Mucosa of rectum (tissue), 2 donors: ENCODE data around the gene CDK5RAP3.

Source experiments
- H3K27ac ChIP-seq, 2 donors: one replicate each; pipeline ENCODE4 v1.7.0; 2013; ENCODE audit warnings: inconsistent platforms in 2 of 2, low read depth in 2 of 2, low read length in 2 of 2
- H3K27me3 ChIP-seq, 2 donors: one replicate each; pipeline ENCODE4 v1.7.0; 2013; ENCODE audit warnings: low read length in 2 of 2; ENCODE audit not compliant: control insufficient read depth in 2 of 2, insufficient read depth in 2 of 2
- H3K36me3 ChIP-seq, 2 donors: one replicate each; pipeline ENCODE4 v1.7.0; 2013; ENCODE audit warnings: low read length in 2 of 2; ENCODE audit not compliant: control insufficient read depth in 2 of 2, insufficient read depth in 2 of 2
- H3K4me1 ChIP-seq, 2 donors: one replicate each; pipeline ENCODE4 v1.7.0; 2013; ENCODE audit warnings: low read length in 2 of 2, mild to moderate bottlenecking in 1 of 2; ENCODE audit not compliant: control insufficient read depth in 2 of 2, insufficient read depth in 2 of 2
- H3K4me3 ChIP-seq, 2 donors: one replicate each; pipeline ENCODE4 v1.7.0; 2013; ENCODE audit warnings: low read length in 2 of 2
- H3K9ac ChIP-seq, 2 donors: one replicate each; pipeline ENCODE4 v1.7.0; 2013; ENCODE audit warnings: low read length in 2 of 2, low read depth in 1 of 2, mild to moderate bottlenecking in 1 of 2
- H3K9me3 ChIP-seq, 2 donors: one replicate each; pipeline ENCODE4 v1.7.0; 2013; ENCODE audit warnings: low read length in 2 of 2; ENCODE audit not compliant: control insufficient read depth in 2 of 2
- donor health status: healthy.
- donor health status: Normal muscosa, but diverticular disease.

The CDK5RAP3 gene

GRCh38 chr17:47973541-47973940, 2.6 kb downstream of the CDK5RAP3 start:
- Histone ChIP-seq H3K9me3 (no peaks in the 10 kb centered on the region), H3K4me1 (peaks cover 17 to 18% of the 10 kb centered on the region in 2 donors), H3K27me3 (no peaks in the 10 kb centered on the region), H3K36me3 (peaks cover 38 to 47% of the 10 kb centered on the region in 2 donors), H3K9ac (no peak overlapping the region), H3K27ac (no peak overlapping the region), H3K4me3 (no peak overlapping the region)

GRCh38 chr17:47975189-47975822, 4.4 kb downstream of the CDK5RAP3 start:
- no peak overlapping the region for H3K27ac ChIP-seq
- H3K27me3 ChIP-seq, result no peaks in the 10 kb centered on the region
- H3K9ac ChIP-seq, result no peak overlapping the region
- peaks cover 54 to 62% of the 10 kb centered on the region in 2 donors for H3K36me3 ChIP-seq
- H3K4me3 ChIP-seq, result no peak overlapping the region
- peaks cover 5 to 10% of the 10 kb centered on the region in 2 donors for H3K4me1 ChIP-seq
- H3K9me3 ChIP-seq, result no peaks in the 10 kb centered on the region

GRCh38 chr17:47975823-47976205, 4.9 kb downstream of the CDK5RAP3 start:
- Histone ChIP-seq H3K27me3 (no peaks in the 10 kb centered on the region), H3K36me3 (peaks cover 59 to 67% of the 10 kb centered on the region in 2 donors), H3K4me3 (no peak overlapping the region), H3K9me3 (no peaks in the 10 kb centered on the region), H3K27ac (no peak overlapping the region), H3K9ac (no peak overlapping the region), H3K4me1 (peaks cover 3 to 9% of the 10 kb centered on the region in 2 donors)

GRCh38 chr17:47978324-47978723, 7.4 kb downstream of the CDK5RAP3 start:
- Histone ChIP-seq H3K9ac (no peak overlapping the region), H3K4me3 (no peak overlapping the region), H3K27ac (no peak overlapping the region), H3K4me1 (no peaks in the 10 kb centered on the region), H3K27me3 (no peaks in the 10 kb centered on the region), H3K9me3 (no peaks in the 10 kb centered on the region), H3K36me3 (peaks cover 74 to 85% of the 10 kb centered on the region in 2 donors)

- Histone ChIP-seq H3K4me3 (no peak overlapping the region), H3K27me3 (no peaks in the 10 kb centered on the region), H3K4me1 (no peaks in the 10 kb centered on the region), H3K9ac (no peak overlapping the region), H3K27ac (no peak overlapping the region), H3K9me3 (no peaks in the 10 kb centered on the region), H3K36me3 (peaks cover 59 to 69% of the 10 kb centered on the region in 2 donors)
Measured at GRCh38 chr17:47980541-47980940, 9.6 kb downstream of the CDK5RAP3 start.

GRCh38 chr17:47981462-47981861, 10.5 kb downstream of the CDK5RAP3 start:
- Histone ChIP-seq H3K4me3 (no peak overlapping the region), H3K36me3 (peaks cover 52 to 60% of the 10 kb centered on the region in 2 donors), H3K9me3 (no peaks in the 10 kb centered on the region), H3K9ac (no peak overlapping the region), H3K27me3 (no peaks in the 10 kb centered on the region), H3K4me1 (no peaks in the 10 kb centered on the region), H3K27ac (no peak overlapping the region)

- no peak overlapping the region for H3K4me3 ChIP-seq
- H3K9me3 ChIP-seq, result no peaks in the 10 kb centered on the region
- peaks cover 0 to 1% of the 10 kb centered on the region in 2 donors for H3K4me1 ChIP-seq
- peak overlapping the region in 1 of 2 donors; percentile 0 for H3K9ac ChIP-seq
- peaks cover 49 to 55% of the 10 kb centered on the region in 2 donors for H3K36me3 ChIP-seq
- H3K27ac ChIP-seq, result no peak overlapping the region
- no peaks in the 10 kb centered on the region for H3K27me3 ChIP-seq
Measured at GRCh38 chr17:47982091-47982617, 11.2 kb downstream of the CDK5RAP3 start.

- Histone ChIP-seq H3K9ac (no peak overlapping the region), H3K36me3 (peaks cover 43 to 51% of the 10 kb centered on the region in 2 donors), H3K27ac (no peak overlapping the region)
Measured at GRCh38 chr17:47982645-47983390, 11.9 kb downstream of the CDK5RAP3 start.

GRCh38 chr17:47983492-47984223, 12.7 kb downstream of the CDK5RAP3 start:
- no peak overlapping the region for H3K27ac ChIP-seq
- H3K9me3 ChIP-seq, result no peaks in the 10 kb centered on the region
- H3K4me1 ChIP-seq, result peaks cover 0 to 5% of the 10 kb centered on the region in 2 donors
- no peaks in the 10 kb centered on the region for H3K27me3 ChIP-seq
- peaks cover 38 to 46% of the 10 kb centered on the region in 2 donors for H3K36me3 ChIP-seq
- H3K9ac ChIP-seq, result no peak overlapping the region
- H3K4me3 ChIP-seq, result no peak overlapping the region

More at GRCh38 chr17:47982645-47983390, 11.9 kb downstream of the CDK5RAP3 start:
- H3K4me3 ChIP-seq, result no peak overlapping the region
- no peaks in the 10 kb centered on the region for H3K9me3 ChIP-seq
- H3K4me1 ChIP-seq, result peaks cover 0 to 5% of the 10 kb centered on the region in 2 donors
- H3K27me3 ChIP-seq, result no peaks in the 10 kb centered on the region

GRCh38 chr17:47986520-47986919, 15.6 kb downstream of the CDK5RAP3 start:
- Histone ChIP-seq H3K27me3 (no peaks in the 10 kb centered on the region), H3K4me3 (no peak overlapping the region), H3K4me1 (peaks cover 0 to 5% of the 10 kb centered on the region in 2 donors), H3K27ac (no peak overlapping the region), H3K9me3 (no peaks in the 10 kb centered on the region), H3K9ac (no peak overlapping the region), H3K36me3 (peaks cover 12 to 20% of the 10 kb centered on the region in 2 donors)
